ENCODE measurements around the gene SMARCA4. TPM values are rescaled to one million over a fixed set of nuclear protein-coding genes. Genes with fewer than 3 reads are reported as not detected.
"Not testable (repeated sequence)": the region's sequence is repeated elsewhere in the genome, so short reads cannot be mapped to it uniquely, and the experiment has no call there.

Gene SMARCA4
- total RNA-seq, 1 donor from 2014 or later, result 77.8 TPM

DNA sequence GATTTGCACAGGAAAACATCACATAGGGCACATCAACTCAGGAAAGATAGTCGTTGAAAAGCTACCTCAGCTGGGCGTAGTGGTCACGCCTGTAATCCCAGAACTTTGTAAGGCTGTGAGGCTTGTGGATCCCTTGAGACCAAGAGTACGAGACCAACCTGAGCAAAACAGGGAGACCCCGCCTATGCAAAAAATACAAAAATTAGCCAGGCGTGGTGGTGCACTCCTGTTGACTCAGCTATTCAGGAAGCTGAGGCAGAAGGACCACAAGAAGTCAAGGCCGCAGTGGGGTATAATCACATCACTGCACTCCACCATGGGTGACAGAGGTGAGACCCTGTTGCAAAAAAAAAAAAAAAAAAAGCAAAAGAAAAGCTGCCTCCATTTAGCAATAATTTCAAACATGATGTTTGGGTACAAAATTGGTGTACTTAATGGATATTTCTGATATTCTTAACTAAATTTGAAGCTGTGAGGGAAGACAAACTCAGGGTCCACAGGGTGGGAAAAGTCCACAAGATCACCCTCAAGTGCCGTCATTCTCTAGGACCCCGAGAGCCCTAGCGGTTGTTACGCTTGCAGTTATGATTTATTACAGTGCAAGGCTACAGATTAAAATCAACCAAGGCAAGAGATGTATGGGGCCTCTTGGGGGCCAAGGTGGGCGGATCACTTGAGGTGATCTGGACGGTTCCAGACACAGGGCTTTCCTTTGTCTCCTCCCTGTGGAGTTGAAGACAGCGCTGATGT is 86.0 kb downstream of the SMARCA4 start:
- intact Hi-C loops (cut with DNase I), result no loop called here
- DNase-seq (ENCODE audit: low spot score) (no peak), ATAC-seq (no peak)

DNA sequence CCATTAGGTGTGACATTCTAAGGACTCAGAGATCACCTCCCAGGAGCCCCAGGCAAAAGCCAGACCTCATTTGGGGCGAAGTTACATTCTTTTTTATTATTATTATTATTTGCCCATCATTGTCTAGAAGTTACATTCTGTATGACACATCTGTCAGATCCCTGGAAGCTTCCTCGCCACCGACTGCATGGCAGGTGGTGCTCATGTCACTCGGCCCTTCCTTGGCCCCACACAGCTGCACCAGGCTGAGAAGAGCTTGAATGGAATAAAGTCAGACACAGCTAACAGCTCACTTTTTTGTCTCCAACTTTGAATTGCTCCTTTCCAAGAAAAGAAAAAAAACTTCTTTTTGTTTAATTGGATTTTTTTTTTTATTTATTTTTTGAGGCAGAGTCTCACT is 87.0 kb downstream of the SMARCA4 start:
- ATAC-seq, result no peak
- no peak for DNase-seq (ENCODE audit: low spot score)

DNA sequence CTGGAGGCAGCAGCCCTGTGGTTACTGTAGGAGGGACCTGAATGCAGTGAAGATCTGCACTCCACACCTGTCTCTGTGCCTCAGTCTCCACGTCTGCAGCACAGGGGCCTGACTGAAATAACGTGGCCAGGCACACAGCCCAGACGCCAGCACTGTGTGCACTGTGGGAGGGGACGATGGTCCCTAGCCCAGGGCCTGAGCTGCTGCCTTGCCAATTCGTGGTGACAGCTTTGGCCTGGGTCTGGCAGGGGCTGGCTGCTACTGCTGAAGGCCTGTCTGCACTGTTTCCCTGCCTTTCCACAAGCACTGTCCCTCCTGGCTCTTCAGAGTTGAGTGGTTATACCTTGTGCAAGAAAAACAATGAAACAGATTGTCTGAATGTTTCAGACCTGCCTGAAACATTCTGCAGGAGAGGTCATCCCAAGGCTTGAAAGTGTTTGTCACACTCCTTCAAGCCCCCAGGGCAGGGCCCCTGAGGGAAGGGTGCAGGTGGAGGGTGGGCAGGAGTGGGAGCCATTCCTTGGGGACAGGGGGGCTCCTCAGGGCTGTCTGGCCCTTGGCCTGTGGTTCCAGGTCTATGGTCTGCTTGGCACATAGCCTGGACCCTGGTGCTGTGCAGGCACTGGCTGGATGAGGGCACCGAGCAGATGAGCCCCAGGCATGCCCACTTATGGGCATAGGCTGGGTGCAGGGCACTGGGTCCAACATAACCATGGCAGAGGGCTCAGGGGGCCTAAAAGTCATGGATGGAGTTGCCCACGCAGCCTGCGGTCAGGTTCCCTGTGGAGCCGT is 89.7 kb downstream of the SMARCA4 start:
- DNase-seq (ENCODE audit: low spot score) (no peak), ATAC-seq (no peak)
- intact Hi-C loops (cut with DNase I), result no loop called here

More for the DNA sequence above, 87.0 kb downstream of the SMARCA4 start:
- intact Hi-C loops (cut with DNase I), result no loop called here

DNA sequence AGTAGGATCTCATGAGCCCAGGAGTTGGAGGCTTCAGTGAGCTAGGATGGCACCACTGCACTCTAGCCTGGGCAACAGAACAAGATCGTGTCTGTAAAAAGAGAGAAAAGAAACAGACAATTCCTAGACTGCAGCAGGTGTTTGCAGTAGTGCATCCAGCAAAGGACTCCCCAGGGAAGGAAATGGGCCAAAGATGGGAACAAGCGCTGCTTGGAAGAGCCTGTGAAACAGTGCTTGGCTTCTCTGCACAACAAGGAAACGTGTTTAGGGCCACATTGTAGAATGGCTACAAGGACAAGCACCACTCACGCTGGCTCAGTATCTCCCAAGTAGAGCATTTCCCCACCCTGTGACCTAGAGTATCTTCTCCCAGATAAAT is 93.0 kb downstream of the SMARCA4 start:
- ATAC-seq (no peak), DNase-seq (ENCODE audit: low spot score) (no peak)
- intact Hi-C loops (cut with DNase I), result no loop called here

DNA sequence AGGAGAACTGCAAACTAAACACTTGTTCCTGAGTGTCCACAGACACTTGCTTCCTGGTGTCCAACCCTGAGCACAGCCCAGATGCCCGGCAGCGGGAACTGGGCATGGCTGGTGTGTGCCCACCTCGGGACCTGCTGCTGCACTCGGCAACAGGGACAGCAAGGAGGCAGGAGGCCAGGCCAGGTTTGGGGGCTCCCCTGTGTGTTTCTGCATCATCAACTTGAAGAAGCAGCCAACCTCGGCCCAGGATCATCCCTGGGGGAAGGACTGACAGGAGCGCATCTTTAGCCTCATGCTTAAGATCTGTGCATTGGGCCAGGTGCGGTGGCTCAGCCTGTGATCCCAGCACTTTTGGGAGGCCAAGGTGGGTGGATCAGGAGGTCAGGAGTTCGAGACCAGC is 93.4 kb downstream of the SMARCA4 start:
- DNase-seq (ENCODE audit: low spot score) (no peak), ATAC-seq (no peak)
- intact Hi-C loops (cut with DNase I), result no loop called here

DNA sequence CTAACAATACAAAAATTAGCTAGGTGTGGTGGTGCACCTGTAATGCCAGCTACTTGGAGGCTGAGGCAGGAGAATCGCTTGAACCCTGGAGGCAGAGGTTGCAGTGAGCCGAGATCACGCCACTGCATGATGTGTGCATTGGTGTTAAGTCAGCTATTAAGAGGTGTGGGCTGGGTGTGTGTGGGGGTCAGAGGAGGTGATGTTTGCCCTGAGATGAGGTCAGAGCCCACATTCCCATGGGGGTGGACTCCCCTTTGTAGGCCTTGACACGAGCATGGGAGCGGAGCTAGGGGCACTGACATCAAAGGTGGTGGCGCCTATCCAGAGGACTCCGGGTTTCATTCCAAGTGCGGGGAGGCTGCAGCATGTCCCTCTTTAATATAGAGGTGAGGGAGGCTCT is 93.8 kb downstream of the SMARCA4 start:
- ATAC-seq (no peak), DNase-seq (ENCODE audit: low spot score) (no peak)
- intact Hi-C loops (cut with DNase I), result no loop called here

DNA sequence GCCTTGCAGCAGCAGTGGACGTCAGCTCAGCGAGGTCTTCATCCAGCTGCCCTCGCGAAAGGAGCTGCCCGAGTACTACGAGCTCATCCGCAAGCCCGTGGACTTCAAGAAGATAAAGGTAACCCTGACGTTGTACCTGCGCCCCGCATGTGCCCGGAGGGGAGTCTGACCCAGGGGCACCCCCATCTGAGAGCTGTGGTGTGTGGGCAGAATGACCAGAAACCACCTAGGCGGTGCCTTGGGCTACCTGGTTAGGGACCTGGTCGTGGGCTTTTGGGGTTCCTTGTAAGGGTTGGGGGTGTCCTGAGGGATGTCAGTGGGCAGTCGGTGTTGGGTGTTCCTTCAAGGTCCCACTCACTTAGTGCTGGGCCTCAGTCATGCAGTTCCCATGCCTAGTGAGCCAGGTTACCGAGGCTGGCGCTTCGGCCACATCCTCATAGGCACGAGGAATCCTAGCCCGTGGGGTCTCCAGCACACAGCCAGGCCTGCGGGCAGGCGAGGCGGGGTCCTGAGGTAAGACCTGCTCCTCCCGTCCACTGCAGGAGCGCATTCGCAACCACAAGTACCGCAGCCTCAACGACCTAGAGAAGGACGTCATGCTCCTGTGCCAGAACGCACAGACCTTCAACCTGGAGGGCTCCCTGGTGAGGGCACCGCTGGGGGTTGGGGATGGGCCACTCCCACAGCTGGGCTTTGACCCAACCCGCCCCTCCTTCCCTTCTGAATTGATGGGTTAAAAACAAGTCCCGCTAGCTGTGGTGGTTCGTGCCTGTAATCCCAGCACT is 97.6 kb downstream of the SMARCA4 start:
- intact Hi-C loops (cut with DNase I), result no loop called here
- ATAC-seq (no peak), DNase-seq (ENCODE audit: low spot score) (no peak)

DNA sequence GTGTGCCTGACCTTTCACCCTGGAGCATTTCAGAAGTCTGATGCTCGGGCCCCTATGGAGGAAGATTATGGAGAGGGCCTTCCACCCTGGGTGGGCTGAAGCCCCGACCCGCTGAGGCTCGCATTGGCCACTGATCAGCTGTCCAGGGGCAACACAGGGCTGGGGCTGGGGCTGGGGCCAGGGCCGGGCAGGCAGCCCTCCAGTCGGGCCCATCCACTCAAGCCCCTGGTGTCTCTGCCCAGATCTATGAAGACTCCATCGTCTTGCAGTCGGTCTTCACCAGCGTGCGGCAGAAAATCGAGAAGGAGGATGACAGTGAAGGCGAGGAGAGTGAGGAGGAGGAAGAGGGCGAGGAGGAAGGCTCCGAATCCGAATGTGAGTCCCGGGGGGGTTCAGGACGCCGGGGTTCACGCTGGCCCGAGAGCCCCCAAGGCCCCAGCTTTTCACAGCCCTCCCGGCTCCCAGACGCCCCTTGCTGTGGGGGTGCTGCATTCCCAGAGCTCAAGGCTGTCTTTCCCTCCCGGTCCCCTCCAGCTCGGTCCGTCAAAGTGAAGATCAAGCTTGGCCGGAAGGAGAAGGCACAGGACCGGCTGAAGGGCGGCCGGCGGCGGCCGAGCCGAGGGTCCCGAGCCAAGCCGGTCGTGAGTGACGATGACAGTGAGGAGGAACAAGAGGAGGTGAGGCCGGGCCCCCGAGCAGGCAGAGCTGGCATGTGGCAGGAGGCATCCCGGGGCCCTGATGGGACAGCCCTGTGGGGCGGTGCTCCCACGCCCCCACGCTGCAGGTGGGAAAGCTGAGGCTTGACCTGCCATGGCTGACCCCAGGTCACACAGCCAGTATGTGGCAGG is 98.9 kb downstream of the SMARCA4 start:
- ATAC-seq (no peak), DNase-seq (ENCODE audit: low spot score) (no peak)
- intact Hi-C loops (cut with DNase I), result no loop called here

DNA sequence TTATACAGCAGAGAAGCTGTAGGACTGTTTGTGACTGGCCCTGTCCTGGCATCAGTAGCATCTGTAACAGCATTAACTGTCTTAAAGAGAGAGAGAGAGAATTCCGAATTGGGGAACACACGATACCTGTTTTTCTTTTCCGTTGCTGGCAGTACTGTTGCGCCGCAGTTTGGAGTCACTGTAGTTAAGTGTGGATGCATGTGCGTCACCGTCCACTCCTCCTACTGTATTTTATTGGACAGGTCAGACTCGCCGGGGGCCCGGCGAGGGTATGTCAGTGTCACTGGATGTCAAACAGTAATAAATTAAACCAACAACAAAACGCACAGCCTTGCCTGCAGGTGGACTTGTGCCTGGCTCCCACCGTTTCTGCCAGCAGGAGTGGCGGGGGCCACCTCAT is 101.1 kb downstream of the SMARCA4 start:
- intact Hi-C loops (cut with DNase I), result no loop called here
- DNase-seq (ENCODE audit: low spot score) (no peak), ATAC-seq (no peak)

DNA sequence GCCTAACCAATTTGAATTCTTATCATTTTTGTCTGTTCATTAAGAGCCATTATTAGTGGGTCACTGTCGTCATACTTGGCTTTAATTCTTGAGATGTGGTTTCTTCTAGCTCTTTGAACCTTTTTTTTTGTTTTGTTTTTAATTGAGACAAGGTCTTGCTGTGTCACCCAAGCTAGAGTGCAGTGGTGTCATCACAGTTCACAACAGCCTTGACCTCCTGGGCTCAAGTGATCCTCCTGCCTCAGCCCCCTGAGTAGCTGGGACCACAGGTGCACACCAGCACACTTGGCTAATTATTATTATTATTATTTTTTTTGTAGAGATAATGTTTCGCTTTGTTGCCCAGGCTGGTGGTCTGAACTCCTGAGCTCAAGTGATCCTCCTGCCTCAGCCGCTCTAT is 102.6 kb downstream of the SMARCA4 start:
- intact Hi-C loops (cut with DNase I), result no loop called here
- ATAC-seq (no peak), DNase-seq (ENCODE audit: low spot score) (no peak)

DNA sequence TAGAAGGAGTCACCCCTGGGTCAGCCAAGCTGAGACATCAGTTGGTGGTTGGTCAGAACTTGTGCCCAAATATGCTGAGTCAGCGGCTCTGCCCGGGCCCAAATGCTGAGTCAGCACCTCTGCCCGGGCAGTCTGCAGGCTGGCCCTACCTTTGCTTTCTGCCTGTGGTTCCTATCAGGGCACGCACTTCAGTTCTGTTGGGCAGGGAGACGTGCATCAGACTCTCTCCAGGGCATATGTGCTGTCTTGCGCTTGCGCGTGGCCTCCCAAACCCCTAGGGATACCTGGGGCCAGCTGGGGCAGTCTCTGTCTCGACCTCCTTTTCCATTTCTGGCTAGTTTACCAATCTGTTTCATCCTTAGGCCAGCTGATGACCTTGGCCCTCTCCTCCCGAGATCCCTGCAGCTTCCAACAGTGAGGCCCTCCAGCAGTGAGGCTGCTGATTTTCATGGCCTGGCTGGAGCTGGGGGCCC is 104.0 kb downstream of the SMARCA4 start:
- ATAC-seq (peak; percentile 31), DNase-seq (ENCODE audit: low spot score) (no peak)
- intact Hi-C loops (cut with DNase I), result no loop called here

DNA sequence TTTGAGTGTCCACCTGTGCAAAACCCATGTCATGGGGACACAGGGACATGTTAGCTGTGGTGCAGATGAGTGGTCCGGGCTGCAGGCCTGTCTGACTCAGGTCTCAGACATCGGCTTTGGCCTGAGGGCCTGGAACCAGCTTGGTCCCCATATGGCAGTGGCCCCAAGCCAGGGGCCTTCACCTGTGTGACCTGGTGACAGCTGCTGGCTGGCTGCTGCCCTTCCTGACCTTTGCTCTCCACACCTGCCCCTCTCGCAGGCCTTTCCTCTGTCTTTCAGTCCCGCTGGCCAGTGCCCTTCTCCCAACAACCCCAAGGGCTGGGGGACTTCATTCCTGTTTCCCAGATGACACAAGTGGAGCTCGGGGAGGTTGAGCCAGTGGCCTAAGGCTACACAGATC is 105.5 kb downstream of the SMARCA4 start:
- DNase-seq (ENCODE audit: low spot score), result no peak
- intact Hi-C loops (cut with DNase I), result no loop called here
- no peak for ATAC-seq

DNA sequence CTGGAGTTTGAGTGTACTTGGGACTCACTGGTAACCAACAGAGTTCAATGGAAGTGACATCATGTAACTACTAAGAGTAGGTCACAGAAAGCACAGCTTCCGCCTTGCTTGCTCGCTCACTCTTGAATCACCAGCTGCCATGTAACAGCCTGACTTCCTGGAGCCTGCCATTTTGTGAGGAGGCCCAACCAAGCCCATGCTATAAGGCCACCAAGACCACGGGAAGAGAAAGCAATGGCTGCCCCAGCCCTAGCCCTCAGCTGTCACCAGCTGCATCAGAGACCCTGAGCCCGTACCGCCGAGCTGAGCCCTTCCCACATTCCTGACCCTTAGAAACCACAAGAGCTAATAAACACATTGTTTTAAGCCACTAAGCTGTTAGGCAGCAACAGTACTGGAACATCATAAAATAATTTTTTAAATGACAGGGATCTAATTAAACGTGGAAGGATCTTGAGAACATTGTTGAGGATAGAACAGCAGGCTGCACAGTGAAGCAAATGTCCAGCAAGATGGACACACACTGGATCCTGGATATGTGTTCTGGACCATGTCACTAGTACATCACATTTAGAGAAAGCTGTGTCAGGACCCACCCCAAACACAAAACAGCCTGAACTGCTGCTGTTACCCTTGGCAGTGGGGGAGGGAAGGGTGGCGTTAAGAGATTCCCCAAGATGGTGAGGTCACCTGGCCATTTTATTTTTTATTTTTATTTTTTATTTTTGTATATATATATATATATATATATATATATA is 106.7 kb downstream of the SMARCA4 start:
- intact Hi-C loops (cut with DNase I), result no loop called here
- ATAC-seq (no peak), DNase-seq (ENCODE audit: low spot score) (no peak)

DNA sequence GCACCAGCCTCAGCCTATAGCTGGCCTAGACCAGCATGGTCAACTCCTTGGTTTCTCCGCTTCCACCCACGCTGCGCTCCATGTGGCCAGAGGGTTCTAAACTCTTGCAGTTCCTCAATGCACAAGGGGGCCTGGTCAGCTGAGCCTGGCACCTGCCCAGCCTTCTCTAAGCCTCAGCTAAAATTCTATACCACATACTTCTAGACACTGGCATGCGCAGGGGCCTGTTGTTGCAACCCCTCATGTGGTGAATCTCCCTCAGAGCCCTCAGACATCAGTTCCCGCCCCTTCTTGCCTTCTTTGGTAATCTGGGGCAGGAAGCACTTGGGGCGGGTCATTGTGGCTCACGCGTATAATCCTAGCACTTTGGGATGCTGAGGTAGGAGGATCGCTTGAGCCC is 108.7 kb downstream of the SMARCA4 start:
- DNase-seq (ENCODE audit: low spot score) (no peak), ATAC-seq (no peak)
- intact Hi-C loops (cut with DNase I), result no loop called here

DNA sequence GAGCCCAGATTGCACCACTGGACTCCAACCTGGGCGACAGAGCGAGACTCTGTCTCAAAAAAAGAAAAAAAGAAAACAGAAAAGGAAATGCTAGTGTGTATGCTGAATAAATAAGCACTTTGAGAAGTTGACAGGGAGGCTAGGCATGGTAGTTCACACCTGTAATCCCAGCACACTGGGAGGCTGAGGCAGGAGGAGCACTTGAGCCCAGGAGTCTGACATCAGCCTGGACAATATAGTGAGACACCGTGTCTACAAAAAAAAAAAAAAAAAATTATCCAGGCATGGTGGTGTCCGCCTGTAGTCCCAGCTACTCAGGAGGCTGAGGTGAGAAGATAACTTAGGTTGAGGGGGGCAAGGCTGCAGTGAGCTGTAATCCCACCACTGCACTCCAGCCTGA is 109.3 kb downstream of the SMARCA4 start:
- intact Hi-C loops (cut with DNase I), result no loop called here
- ATAC-seq (no peak), DNase-seq (ENCODE audit: low spot score) (no peak)

DNA sequence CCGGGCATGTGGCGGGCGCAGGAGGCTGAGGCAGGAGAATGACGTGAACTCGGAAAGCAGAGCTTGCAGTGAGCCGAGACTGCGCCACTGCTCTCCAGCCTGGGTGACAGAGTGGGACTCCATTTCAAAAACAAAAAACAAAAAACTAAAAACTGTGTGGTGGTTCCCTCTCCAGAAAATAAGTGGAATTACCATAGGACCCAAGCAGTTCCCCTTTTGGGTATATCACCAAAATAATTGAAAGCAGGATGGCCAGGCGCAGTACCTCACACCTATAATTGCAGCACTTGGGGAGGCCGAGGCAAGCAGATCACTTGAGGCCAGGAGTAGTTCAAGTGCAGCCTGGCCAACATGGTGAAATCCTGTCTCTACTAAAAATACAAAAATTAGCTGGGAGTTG is 112.7 kb downstream of the SMARCA4 start:
- intact Hi-C loops (cut with DNase I), result no loop called here
- no peak for ATAC-seq

DNA sequence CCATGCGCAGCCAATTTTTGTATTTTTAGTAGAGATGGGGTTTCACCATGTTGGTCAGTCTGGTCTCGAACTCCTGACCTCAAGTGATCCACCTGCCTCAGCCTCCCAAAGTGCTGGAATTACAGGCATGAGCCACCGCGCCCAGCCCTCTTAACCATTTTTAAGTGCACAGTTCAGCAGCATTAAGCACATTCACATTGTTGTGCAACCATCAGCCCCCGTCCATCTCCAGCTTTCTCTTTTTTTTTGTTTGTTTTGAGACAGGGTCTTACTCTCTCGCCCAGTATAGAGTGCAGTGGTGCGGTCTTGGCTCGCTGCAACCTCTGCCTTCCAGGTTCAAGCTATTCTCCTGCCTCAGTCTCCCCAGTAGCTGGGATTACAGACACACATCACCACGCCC is 116.0 kb downstream of the SMARCA4 start:
- ATAC-seq; intact Hi-C loops (cut with DNase I); DNase-seq (ENCODE audit: low spot score): not testable (repeated sequence)

More for the DNA sequence above, 112.7 kb downstream of the SMARCA4 start:
- DNase-seq (ENCODE audit: low spot score), result no peak

DNA sequence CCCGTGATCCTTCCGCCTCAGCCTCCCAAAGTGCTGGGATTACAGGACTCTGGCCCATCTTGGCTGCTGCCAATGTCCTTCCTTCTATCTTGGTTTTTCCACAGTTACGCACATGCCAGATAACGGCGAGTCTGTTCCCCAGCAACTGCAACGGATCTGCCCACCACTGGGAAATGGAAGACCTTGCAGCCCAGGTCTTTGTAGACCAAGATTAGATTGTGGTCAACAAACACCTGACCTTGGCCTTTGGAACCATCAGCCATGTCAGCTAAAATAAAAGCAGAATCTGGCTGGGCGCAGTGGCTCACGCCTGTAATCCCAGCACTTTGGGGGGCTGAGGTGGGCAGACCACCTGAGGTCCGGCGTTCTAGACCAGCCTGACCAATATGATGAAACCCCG is 118.1 kb downstream of the SMARCA4 start:
- no peak for DNase-seq (ENCODE audit: low spot score)
- ATAC-seq, result no peak
- intact Hi-C loops (cut with DNase I), result no loop called here

Measured in sciatic nerve (tissue), 2 donors.